GM23338 (cell line): ENCODE results near the gene DIAPH3. TPM values are rescaled to one million over a fixed set of nuclear protein-coding genes. Genes with fewer than 3 reads are reported as not detected.

ENCODE experiments used
- ATAC-seq: fragments of 200-7000 bp; cut with Tn5 transposase; 3 replicates; pipeline ENCODE4 v1.9.1; 2020
- DNase-seq: peaks from one replicate; pipeline ENCODE4 v3.0.0-alpha.2; 2015; ENCODE audit warnings: low spot score
- H2AFZ ChIP-seq: fragments of 200-600 bp; sonication (generic); 2 replicates; pipeline ENCODE4 v1.8.0; 2016; ENCODE audit warnings: antibody characterized with exemption, mild to moderate bottlenecking, moderate library complexity
- H3F3A ChIP-seq: fragments of 200-600 bp; sonication (generic); replicated peaks from 2 replicates; pipeline ENCODE4 v1.8.0; 2017; ENCODE audit warnings: antibody characterized with exemption, mixed run types, low read depth
- H3K27ac ChIP-seq: fragments of 200-600 bp; sonication (generic); 2 replicates; pipeline ENCODE4 v1.6.1; 2016; ENCODE audit warnings: low read depth
- H3K27me3 ChIP-seq: fragments of 200-600 bp; sonication (generic); 2 replicates; pipeline ENCODE4 v1.8.0; 2016; ENCODE audit warnings: mild to moderate bottlenecking, mixed run types, moderate library complexity; ENCODE audit not compliant: insufficient read depth
- H3K36me3 ChIP-seq: fragments of 200-600 bp; sonication (generic); 2 replicates; pipeline ENCODE4 v1.8.0; 2016; ENCODE audit warnings: mild to moderate bottlenecking; ENCODE audit not compliant: insufficient read depth
- H3K4me1 ChIP-seq: fragments of 200-600 bp; sonication (generic); 2 replicates; pipeline ENCODE4 v1.8.0; 2016; ENCODE audit warnings: mild to moderate bottlenecking, moderate library complexity; ENCODE audit not compliant: insufficient read depth
- H3K4me2 ChIP-seq: fragments of 200-600 bp; sonication (generic); 2 replicates; pipeline ENCODE4 v1.7.1; 2017; ENCODE audit warnings: mixed run types
- H3K4me3 ChIP-seq: fragments of 200-600 bp; sonication (generic); 2 replicates; pipeline ENCODE4 v1.6.1; 2016; ENCODE audit warnings: mixed run types
- H3K79me2 ChIP-seq: fragments of 200-600 bp; sonication (generic); replicated peaks from 2 replicates; pipeline ENCODE4 v1.8.0; 2017; ENCODE audit warnings: mild to moderate bottlenecking; ENCODE audit not compliant: insufficient read depth
- H3K9me2 ChIP-seq: fragments of 200-600 bp; sonication (generic); 2 replicates; pipeline ENCODE4 v1.8.0; 2017; ENCODE audit not compliant: insufficient read depth
- H4K20me1 ChIP-seq: fragments of 200-600 bp; sonication (generic); replicated peaks from 2 replicates; pipeline ENCODE4 v1.8.0; 2017; ENCODE audit warnings: mild to moderate bottlenecking; ENCODE audit not compliant: insufficient read depth
- H3K27ac Mint-ChIP-seq: 2 replicates; pipeline ENCODE4 v1.8.0; 2020; ENCODE audit warnings: inconsistent platforms, mild to moderate bottlenecking, moderate library complexity, mixed read lengths
- H3K27me3 Mint-ChIP-seq: 3 replicates; pipeline ENCODE4 v1.8.0; 2022; ENCODE audit warnings: low read depth, mild to moderate bottlenecking, moderate library complexity, mixed read lengths, inconsistent platforms; ENCODE audit not compliant: insufficient read depth, poor library complexity
- H3K36me3 Mint-ChIP-seq: 3 replicates; pipeline ENCODE4 v1.8.0; 2021; ENCODE audit warnings: low read depth, mild to moderate bottlenecking, inconsistent platforms, moderate library complexity, mixed read lengths
- H3K4me1 Mint-ChIP-seq: 3 replicates; pipeline ENCODE4 v1.8.0; 2020; ENCODE audit warnings: mild to moderate bottlenecking, inconsistent platforms, mixed read lengths
- H3K4me3 Mint-ChIP-seq: 3 replicates; pipeline ENCODE4 v1.8.0; 2021; ENCODE audit warnings: moderate library complexity, mild to moderate bottlenecking, inconsistent platforms, mixed read lengths
- H3K9me3 Mint-ChIP-seq: 3 replicates; pipeline ENCODE4 v1.8.0; 2020; ENCODE audit warnings: moderate library complexity, mild to moderate bottlenecking, inconsistent platforms, mixed read lengths
- CREB1 ChIP-seq: fragments of 250-450 bp; sonication (Bioruptor Pico); IDR thresholded peaks from 2 replicates; pipeline ENCODE4 v1.5.0; 2020; ENCODE audit warnings: low read depth, mild to moderate bottlenecking, moderate library complexity
- EZH2 ChIP-seq: fragments of 200-600 bp; sonication (generic); IDR thresholded peaks from one replicate; pipeline ENCODE4 v1.8.0; 2017; ENCODE audit warnings: antibody characterized with exemption, mild to moderate bottlenecking, low read depth; ENCODE audit not compliant: unreplicated experiment
- EZH2phosphoT487 ChIP-seq: fragments of 200-600 bp; sonication (generic); IDR thresholded peaks from one replicate; pipeline ENCODE4 v1.8.1; 2018; ENCODE audit warnings: antibody characterized with exemption; ENCODE audit not compliant: unreplicated experiment
- JUNB ChIP-seq: IDR thresholded peaks from one replicate; pipeline ENCODE4 v1.6.1; 2016; ENCODE audit warnings: antibody characterized with exemption; ENCODE audit not compliant: unreplicated experiment
- POLR2AphosphoS5 ChIP-seq: IDR thresholded peaks from 2 replicates; pipeline ENCODE4 v1.6.1; 2016; ENCODE audit warnings: antibody characterized with exemption, low read depth
- STAT1 ChIP-seq: IDR thresholded peaks from one replicate; pipeline ENCODE4 v1.6.1; 2016; ENCODE audit warnings: antibody characterized with exemption; ENCODE audit not compliant: unreplicated experiment
- ZNF114 ChIP-seq: fragments of 250-450 bp; sonication (Bioruptor Pico); IDR thresholded peaks from 2 replicates; pipeline ENCODE4 v1.5.0; 2020; ENCODE audit warnings: mild to moderate bottlenecking, moderate library complexity
- ZNF331 ChIP-seq: fragments of 250-450 bp; sonication (Bioruptor Pico); IDR thresholded peaks from 2 replicates; pipeline ENCODE4 v1.5.0; 2020; ENCODE audit warnings: low read depth, mild to moderate bottlenecking, moderate library complexity
- polyA plus RNA-seq: library from polyadenylated mRNA; unstranded; fragments of >200 nt; fragmentation: Nextera tagmentation; extraction: Ambion mirVana; gene quantifications from 2 replicates; pipeline ENCODE4 v1.2.1, GENCODE V29; 2016
- total RNA-seq: library from RNA; depleted of rRNA; stranded (reverse); fragments of >200 nt; shearing (Covaris generic); gene quantifications from 2 replicates; pipeline ENCODE4 v1.2.3, GENCODE V29; 2014
- TF ChIP-seq, protein P1 (sequence below), 2 experiments: fragments of 200-600 bp in 1 of 2; sonication (generic) in 1 of 2; conservative IDR thresholded peaks; 2 replicates each; pipeline versions ENCODE4 v1.5.1 to v1.6.1; 2016 to 2017; ENCODE audit warnings: antibody characterized with exemption in 2 of 2, low read depth in 2 of 2, mild to moderate bottlenecking in 2 of 2, moderate library complexity in 1 of 2
- TF ChIP-seq, protein P2 (sequence below): IDR thresholded peaks from 2 replicates; pipeline ENCODE4 v1.6.1; 2016; ENCODE audit warnings: antibody characterized with exemption
- TF ChIP-seq, protein P3 (sequence below): fragments of 250-450 bp; sonication (Bioruptor Pico); IDR thresholded peaks from 2 replicates; pipeline ENCODE4 v1.5.0; 2020; ENCODE audit warnings: mild to moderate bottlenecking, moderate library complexity
- TF ChIP-seq, protein P4 (sequence below): IDR thresholded peaks from one replicate; pipeline ENCODE4 v1.6.1; 2018; ENCODE audit warnings: antibody characterized with exemption; ENCODE audit not compliant: unreplicated experiment

Gene DIAPH3
- total and polyA plus RNA-seq, 2 experiments from 2014 or later = 23.4 to 30.2 TPM

DNA sequence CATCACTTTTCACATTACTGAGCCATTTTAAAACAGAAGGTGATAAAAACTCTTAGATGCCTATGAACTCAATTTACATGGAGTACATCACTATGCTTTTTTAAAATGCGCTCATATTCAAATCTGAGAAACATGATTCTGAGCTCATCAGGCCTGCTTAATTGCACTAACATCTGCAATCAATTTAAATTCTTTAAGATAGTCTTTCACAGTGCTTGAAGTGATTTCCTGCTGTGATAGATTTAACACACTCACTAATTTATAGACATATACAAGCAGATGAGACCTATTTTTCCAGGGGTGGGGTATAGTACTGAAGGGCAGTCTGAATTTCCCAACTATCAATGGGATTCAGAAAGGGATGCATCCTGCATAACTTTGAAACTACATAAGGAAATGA lies 82.9 kb downstream of the DIAPH3 start (continued):
- TF ChIP-seq JUNB = no peak
- no peak for TF ChIP-seq POLR2AphosphoS5
- TF ChIP-seq CREB1 = no peak
- no peak for TF ChIP-seq ZNF114 (CRISPR knock-in tag)
- TF ChIP-seq, protein P1, sequence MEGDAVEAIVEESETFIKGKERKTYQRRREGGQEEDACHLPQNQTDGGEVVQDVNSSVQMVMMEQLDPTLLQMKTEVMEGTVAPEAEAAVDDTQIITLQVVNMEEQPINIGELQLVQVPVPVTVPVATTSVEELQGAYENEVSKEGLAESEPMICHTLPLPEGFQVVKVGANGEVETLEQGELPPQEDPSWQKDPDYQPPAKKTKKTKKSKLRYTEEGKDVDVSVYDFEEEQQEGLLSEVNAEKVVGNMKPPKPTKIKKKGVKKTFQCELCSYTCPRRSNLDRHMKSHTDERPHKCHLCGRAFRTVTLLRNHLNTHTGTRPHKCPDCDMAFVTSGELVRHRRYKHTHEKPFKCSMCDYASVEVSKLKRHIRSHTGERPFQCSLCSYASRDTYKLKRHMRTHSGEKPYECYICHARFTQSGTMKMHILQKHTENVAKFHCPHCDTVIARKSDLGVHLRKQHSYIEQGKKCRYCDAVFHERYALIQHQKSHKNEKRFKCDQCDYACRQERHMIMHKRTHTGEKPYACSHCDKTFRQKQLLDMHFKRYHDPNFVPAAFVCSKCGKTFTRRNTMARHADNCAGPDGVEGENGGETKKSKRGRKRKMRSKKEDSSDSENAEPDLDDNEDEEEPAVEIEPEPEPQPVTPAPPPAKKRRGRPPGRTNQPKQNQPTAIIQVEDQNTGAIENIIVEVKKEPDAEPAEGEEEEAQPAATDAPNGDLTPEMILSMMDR (conservative IDR thresholded peaks at IDR 0.05; ENCODE audit: low read depth in 2 of 2) = no peak

DNA sequence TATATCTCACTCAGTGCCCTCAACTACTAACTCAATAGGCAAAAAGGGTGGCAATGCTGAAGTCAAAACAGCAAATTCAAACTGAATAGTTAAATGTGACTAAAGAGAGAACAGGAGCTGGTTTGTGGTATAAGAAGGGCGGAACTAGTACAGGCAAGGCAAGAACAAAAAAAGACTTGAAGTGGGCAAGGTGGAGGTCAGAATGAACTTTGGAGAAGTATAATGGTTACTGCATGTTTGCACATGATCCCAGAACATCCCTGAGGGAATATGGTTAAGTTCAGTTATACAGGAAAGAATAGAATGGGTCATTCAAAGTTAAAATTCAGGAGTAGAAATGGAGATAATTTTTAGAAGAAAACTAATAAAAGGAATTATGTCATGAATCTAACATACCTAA lies 85.5 kb downstream of the DIAPH3 start:
- Histone ChIP-seq H3K4me1 (no peaks in the 10 kb centered on the region), H2AFZ (no peak overlapping the region), H3K9me2 (no peaks in the 10 kb centered on the region), H3K27ac (no peak overlapping the region), H3F3A (no peaks in the 10 kb centered on the region), H3K27me3 (no peaks in the 10 kb centered on the region), H3K79me2 (peaks cover 11% of the 10 kb centered on the region; the same call in 1 of the 2 replicates), H4K20me1 (no peaks in the 10 kb centered on the region), H3K4me3 (no peak overlapping the region), H3K4me2 (no peak overlapping the region), H3K36me3 (no peaks in the 10 kb centered on the region)
- H3K27me3 Mint-ChIP-seq = no peaks in the 10 kb centered on the region
- DNase-seq (no peak), ATAC-seq (no peak)
- no peak overlapping the region for H3K27ac Mint-ChIP-seq
- no peak overlapping the region for H3K4me3 Mint-ChIP-seq
- no peaks in the 10 kb centered on the region for H3K36me3 Mint-ChIP-seq
- H3K4me1 Mint-ChIP-seq = no peaks in the 10 kb centered on the region
- TF ChIP-seq EZH2phosphoT487 = no peak
- TF ChIP-seq, protein P2, sequence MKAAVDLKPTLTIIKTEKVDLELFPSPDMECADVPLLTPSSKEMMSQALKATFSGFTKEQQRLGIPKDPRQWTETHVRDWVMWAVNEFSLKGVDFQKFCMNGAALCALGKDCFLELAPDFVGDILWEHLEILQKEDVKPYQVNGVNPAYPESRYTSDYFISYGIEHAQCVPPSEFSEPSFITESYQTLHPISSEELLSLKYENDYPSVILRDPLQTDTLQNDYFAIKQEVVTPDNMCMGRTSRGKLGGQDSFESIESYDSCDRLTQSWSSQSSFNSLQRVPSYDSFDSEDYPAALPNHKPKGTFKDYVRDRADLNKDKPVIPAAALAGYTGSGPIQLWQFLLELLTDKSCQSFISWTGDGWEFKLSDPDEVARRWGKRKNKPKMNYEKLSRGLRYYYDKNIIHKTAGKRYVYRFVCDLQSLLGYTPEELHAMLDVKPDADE = no peak
- TF ChIP-seq ZNF114 (CRISPR knock-in tag) = no peak
- no peak for TF ChIP-seq ZNF331 (CRISPR knock-in tag)
- no peak for TF ChIP-seq POLR2AphosphoS5
- TF ChIP-seq, protein P3, sequence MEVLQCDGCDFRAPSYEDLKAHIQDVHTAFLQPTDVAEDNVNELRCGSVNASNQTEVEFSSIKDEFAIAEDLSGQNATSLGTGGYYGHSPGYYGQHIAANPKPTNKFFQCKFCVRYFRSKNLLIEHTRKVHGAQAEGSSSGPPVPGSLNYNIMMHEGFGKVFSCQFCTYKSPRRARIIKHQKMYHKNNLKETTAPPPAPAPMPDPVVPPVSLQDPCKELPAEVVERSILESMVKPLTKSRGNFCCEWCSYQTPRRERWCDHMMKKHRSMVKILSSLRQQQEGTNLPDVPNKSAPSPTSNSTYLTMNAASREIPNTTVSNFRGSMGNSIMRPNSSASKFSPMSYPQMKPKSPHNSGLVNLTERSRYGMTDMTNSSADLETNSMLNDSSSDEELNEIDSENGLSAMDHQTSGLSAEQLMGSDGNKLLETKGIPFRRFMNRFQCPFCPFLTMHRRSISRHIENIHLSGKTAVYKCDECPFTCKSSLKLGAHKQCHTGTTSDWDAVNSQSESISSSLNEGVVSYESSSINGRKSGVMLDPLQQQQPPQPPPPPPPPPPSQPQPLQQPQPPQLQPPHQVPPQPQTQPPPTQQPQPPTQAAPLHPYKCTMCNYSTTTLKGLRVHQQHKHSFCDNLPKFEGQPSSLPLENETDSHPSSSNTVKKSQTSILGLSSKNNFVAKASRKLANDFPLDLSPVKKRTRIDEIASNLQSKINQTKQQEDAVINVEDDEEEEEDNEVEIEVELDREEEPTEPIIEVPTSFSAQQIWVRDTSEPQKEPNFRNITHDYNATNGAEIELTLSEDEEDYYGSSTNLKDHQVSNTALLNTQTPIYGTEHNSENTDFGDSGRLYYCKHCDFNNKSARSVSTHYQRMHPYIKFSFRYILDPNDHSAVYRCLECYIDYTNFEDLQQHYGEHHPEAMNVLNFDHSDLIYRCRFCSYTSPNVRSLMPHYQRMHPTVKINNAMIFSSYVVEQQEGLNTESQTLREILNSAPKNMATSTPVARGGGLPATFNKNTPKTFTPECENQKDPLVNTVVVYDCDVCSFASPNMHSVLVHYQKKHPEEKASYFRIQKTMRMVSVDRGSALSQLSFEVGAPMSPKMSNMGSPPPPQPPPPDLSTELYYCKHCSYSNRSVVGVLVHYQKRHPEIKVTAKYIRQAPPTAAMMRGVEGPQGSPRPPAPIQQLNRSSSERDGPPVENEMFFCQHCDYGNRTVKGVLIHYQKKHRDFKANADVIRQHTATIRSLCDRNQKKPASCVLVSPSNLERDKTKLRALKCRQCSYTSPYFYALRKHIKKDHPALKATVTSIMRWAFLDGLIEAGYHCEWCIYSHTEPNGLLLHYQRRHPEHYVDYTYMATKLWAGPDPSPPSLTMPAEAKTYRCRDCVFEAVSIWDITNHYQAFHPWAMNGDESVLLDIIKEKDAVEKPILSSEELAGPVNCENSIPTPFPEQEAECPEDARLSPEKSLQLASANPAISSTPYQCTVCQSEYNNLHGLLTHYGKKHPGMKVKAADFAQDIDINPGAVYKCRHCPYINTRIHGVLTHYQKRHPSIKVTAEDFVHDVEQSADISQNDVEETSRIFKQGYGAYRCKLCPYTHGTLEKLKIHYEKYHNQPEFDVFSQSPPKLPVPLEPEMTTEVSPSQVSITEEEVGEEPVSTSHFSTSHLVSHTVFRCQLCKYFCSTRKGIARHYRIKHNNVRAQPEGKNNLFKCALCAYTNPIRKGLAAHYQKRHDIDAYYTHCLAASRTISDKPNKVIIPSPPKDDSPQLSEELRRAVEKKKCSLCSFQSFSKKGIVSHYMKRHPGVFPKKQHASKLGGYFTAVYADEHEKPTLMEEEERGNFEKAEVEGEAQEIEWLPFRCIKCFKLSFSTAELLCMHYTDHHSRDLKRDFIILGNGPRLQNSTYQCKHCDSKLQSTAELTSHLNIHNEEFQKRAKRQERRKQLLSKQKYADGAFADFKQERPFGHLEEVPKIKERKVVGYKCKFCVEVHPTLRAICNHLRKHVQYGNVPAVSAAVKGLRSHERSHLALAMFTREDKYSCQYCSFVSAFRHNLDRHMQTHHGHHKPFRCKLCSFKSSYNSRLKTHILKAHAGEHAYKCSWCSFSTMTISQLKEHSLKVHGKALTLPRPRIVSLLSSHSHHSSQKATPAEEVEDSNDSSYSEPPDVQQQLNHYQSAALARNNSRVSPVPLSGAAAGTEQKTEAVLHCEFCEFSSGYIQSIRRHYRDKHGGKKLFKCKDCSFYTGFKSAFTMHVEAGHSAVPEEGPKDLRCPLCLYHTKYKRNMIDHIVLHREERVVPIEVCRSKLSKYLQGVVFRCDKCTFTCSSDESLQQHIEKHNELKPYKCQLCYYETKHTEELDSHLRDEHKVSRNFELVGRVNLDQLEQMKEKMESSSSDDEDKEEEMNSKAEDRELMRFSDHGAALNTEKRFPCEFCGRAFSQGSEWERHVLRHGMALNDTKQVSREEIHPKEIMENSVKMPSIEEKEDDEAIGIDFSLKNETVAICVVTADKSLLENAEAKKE (CRISPR knock-in tag) = no peak
- TF ChIP-seq, protein P4, sequence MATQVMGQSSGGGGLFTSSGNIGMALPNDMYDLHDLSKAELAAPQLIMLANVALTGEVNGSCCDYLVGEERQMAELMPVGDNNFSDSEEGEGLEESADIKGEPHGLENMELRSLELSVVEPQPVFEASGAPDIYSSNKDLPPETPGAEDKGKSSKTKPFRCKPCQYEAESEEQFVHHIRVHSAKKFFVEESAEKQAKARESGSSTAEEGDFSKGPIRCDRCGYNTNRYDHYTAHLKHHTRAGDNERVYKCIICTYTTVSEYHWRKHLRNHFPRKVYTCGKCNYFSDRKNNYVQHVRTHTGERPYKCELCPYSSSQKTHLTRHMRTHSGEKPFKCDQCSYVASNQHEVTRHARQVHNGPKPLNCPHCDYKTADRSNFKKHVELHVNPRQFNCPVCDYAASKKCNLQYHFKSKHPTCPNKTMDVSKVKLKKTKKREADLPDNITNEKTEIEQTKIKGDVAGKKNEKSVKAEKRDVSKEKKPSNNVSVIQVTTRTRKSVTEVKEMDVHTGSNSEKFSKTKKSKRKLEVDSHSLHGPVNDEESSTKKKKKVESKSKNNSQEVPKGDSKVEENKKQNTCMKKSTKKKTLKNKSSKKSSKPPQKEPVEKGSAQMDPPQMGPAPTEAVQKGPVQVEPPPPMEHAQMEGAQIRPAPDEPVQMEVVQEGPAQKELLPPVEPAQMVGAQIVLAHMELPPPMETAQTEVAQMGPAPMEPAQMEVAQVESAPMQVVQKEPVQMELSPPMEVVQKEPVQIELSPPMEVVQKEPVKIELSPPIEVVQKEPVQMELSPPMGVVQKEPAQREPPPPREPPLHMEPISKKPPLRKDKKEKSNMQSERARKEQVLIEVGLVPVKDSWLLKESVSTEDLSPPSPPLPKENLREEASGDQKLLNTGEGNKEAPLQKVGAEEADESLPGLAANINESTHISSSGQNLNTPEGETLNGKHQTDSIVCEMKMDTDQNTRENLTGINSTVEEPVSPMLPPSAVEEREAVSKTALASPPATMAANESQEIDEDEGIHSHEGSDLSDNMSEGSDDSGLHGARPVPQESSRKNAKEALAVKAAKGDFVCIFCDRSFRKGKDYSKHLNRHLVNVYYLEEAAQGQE = no peak
- TF ChIP-seq CREB1 = no peak
- no peak for TF ChIP-seq STAT1
- no peak for TF ChIP-seq EZH2
- no peaks in the 10 kb centered on the region for H3K9me3 Mint-ChIP-seq
